ENCODE measurements around the gene RNF166.

The RNF166 gene

DNA sequence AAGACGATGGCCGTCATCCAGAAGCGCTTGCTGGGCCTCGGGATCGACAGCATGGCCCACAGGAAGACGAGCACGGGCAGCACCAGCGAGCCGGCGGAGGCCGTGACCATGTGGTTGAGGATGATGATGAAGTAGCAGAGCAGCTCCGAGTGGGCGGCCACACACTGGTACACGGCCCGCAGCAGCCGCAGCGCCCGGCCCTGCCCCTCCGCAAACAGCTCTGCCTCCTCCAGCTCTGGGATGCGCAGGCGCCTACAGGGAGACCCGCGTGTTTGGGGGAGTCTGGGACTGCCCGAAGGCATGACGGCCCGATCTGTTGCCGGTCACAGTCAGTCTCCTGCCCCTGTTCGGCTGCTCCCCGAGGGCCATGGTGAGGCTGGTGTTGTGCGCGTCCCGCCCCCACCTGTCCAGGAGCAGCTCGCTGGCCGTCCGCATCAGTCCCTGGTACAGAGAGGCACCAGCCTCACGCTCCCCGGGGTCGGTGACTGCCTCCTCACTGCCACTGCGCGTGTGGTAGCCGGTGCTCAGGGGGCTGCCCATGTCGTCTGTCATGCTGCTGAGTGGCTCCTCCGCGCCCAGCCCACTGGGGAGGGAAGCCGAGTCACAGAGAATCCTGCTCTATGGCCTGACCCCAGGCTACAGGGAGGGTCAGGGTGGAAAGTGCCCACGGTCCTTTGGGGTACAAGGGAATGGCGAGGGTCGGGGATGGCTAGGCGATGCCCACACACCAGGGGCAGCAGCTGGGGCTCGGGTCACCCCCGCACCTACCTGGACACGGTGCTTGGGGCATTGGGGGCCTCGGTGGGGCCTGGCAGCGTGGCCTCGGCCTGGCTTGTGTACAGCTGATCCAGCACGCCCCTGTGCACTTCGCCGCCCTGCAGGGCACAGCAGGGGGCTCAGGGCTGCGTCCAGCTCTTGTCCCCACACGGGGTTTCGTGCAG, 15.9 kb upstream of the RNF166 start:
- TF ChIP-seq RAD21 (IDR thresholded peaks at IDR 0.05; ENCODE audit: low read depth) (no peak), CREB1 (IDR thresholded peaks at IDR 0.05; ENCODE audit: low read depth) (no peak), TAF1 (IDR thresholded peaks at IDR 0.05; ENCODE audit: low read depth) (no peak), TCF12 (IDR thresholded peaks at IDR 0.05; ENCODE audit: low read depth) (no peak)

DNA sequence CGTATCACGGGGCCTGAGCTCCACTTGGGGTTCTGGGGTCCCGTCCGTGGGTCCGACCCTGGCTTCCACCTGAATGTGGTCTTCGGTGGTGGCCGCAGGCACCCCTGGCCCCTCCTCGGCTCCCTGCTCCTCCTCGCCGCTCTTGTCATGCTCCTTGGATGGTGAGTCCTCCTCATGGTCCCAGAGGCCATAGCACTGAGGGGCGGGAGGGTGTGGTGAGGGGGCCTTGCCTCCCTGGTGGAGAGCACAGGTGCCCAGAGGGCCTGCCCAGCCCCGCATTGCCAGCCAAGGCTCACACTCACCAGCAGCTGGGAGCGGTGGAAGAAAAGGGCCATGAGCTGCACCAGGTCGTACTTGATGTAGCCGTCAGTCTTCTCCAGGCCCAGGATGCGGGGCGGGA, 15.0 kb upstream of the RNF166 start:
- TF ChIP-seq TCF12 (IDR thresholded peaks at IDR 0.05; ENCODE audit: low read depth) (no peak), NFIC (IDR thresholded peaks at IDR 0.05) (no peak), TAF1 (IDR thresholded peaks at IDR 0.05; ENCODE audit: low read depth) (no peak), CREB1 (IDR thresholded peaks at IDR 0.05; ENCODE audit: low read depth) (no peak)
- TF ChIP-seq, protein P1, sequence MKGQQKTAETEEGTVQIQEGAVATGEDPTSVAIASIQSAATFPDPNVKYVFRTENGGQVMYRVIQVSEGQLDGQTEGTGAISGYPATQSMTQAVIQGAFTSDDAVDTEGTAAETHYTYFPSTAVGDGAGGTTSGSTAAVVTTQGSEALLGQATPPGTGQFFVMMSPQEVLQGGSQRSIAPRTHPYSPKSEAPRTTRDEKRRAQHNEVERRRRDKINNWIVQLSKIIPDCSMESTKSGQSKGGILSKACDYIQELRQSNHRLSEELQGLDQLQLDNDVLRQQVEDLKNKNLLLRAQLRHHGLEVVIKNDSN (IDR thresholded peaks at IDR 0.05), result no peak
- TF ChIP-seq, protein P2, sequence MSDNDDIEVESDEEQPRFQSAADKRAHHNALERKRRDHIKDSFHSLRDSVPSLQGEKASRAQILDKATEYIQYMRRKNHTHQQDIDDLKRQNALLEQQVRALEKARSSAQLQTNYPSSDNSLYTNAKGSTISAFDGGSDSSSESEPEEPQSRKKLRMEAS (IDR thresholded peaks at IDR 0.05), result no peak
- TF ChIP-seq, protein P3, sequence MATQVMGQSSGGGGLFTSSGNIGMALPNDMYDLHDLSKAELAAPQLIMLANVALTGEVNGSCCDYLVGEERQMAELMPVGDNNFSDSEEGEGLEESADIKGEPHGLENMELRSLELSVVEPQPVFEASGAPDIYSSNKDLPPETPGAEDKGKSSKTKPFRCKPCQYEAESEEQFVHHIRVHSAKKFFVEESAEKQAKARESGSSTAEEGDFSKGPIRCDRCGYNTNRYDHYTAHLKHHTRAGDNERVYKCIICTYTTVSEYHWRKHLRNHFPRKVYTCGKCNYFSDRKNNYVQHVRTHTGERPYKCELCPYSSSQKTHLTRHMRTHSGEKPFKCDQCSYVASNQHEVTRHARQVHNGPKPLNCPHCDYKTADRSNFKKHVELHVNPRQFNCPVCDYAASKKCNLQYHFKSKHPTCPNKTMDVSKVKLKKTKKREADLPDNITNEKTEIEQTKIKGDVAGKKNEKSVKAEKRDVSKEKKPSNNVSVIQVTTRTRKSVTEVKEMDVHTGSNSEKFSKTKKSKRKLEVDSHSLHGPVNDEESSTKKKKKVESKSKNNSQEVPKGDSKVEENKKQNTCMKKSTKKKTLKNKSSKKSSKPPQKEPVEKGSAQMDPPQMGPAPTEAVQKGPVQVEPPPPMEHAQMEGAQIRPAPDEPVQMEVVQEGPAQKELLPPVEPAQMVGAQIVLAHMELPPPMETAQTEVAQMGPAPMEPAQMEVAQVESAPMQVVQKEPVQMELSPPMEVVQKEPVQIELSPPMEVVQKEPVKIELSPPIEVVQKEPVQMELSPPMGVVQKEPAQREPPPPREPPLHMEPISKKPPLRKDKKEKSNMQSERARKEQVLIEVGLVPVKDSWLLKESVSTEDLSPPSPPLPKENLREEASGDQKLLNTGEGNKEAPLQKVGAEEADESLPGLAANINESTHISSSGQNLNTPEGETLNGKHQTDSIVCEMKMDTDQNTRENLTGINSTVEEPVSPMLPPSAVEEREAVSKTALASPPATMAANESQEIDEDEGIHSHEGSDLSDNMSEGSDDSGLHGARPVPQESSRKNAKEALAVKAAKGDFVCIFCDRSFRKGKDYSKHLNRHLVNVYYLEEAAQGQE (IDR thresholded peaks at IDR 0.05; ENCODE audit: low read depth), result no peak

DNA sequence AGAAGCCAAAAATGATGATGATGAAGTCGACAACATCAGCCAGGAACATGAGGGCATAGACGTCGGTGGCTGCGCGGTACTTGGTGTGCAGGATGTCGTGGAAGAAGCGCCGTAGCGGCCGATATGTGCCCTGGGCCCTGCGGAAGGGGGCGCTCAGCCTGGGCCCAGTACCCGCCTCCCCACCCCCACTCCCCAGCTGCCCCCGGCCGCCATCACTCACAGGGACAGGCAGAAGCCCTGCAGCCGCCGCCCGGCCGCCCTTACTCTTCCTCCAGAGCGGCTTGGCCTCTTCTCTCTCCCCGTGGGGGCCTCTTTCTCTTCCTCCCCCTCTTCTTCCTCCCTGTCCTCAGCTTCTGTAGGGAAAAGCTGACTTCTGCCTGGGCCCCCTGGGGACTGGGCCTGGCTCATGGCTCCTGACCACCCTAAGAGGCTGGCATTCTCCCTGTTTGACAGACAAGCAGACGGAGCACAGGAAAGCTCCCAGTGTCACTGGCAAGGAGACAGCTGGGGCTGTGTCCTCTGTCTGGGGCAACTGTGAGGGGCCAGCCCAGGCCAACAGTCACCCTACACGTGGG, 14.3 kb upstream of the RNF166 start:
- TF ChIP-seq TEAD4 (IDR thresholded peaks at IDR 0.05) (no peak), EGR1 (IDR thresholded peaks at IDR 0.05) (no peak), RAD21 (IDR thresholded peaks at IDR 0.05; ENCODE audit: low read depth) (no peak)
- TF ChIP-seq, protein P2 (IDR thresholded peaks at IDR 0.05), result no peak

DNA sequence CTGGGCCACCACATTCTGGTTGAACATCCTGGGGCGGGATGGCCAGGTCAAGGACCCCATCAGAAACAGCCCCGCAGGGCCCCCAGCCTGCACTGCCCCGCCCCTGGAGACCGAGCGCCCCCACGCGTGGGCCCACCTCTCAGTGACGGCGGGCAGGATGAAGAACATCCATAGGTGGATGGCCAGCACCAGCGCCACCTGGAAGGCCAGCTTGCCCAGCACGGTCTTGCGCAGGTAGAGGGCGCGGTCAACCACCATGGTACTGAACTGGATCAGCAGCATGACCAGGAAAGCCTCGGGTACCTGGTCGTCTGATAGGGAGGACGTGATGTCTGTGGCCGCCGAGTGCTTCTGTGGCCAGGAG, 13.7 kb upstream of the RNF166 start:
- TF ChIP-seq FOXM1 (IDR thresholded peaks at IDR 0.05; ENCODE audit: borderline replicate concordance, low read depth), result no peak
- no peak for TF ChIP-seq EP300 (IDR thresholded peaks at IDR 0.05; ENCODE audit: borderline replicate concordance)
- no peak for TF ChIP-seq TCF12 (IDR thresholded peaks at IDR 0.05; ENCODE audit: low read depth)
- TF ChIP-seq, protein P2 (IDR thresholded peaks at IDR 0.05), result no peak
- TF ChIP-seq TEAD4 (IDR thresholded peaks at IDR 0.05), result no peak
- no peak for TF ChIP-seq CEBPB (IDR thresholded peaks at IDR 0.05)
- TF ChIP-seq, protein P1 (IDR thresholded peaks at IDR 0.05), result no peak
- no peak for TF ChIP-seq YY1 (IDR thresholded peaks at IDR 0.05; ENCODE audit: low read depth)
- TF ChIP-seq, protein P3 (IDR thresholded peaks at IDR 0.05; ENCODE audit: low read depth), result no peak
- no peak for TF ChIP-seq EGR1 (IDR thresholded peaks at IDR 0.05)
- TF ChIP-seq CREB1 (IDR thresholded peaks at IDR 0.05; ENCODE audit: low read depth), result no peak
- no peak for TF ChIP-seq ZBTB7A (IDR thresholded peaks at IDR 0.05; ENCODE audit: low read depth)
- TF ChIP-seq NFIC (IDR thresholded peaks at IDR 0.05), result no peak

DNA sequence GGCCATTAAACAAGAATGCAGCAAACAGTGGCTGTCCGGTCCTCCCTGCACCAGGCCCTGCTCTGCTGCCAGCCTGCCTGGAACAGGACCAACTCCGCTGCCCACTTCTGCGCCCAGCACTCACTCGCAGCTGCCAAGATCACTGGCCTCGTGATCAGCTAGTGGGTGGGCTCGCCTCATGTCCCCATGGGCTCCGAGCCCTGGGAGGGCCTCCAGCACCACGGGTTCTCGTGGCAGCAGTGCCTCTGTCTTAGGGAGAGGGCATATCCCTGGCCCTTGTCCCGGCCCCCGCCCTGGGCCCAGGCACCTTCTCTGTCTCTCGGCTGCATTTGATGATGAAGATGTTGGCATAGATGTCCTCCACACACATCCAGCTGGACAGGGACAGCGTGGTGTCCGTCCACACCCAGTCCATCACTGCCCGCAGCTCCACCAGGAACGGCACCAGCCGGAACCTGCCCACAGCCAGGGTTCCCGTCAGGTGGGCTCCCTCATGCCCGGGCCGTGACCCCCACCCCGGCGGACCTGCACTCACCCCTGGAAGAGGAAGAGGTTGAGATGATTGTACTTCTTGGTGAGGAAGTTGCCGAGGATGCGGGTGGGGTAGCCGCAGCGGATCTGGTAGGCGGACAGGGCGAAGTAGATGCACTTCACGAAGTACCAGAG, 13.2 kb upstream of the RNF166 start:
- TF ChIP-seq EGR1 (IDR thresholded peaks at IDR 0.05), result no peak
- no peak for TF ChIP-seq TEAD4 (IDR thresholded peaks at IDR 0.05)
- TF ChIP-seq CREB1 (IDR thresholded peaks at IDR 0.05; ENCODE audit: low read depth), result no peak
- no peak for TF ChIP-seq TAF1 (IDR thresholded peaks at IDR 0.05; ENCODE audit: low read depth)
- no peak for TF ChIP-seq TCF12 (IDR thresholded peaks at IDR 0.05; ENCODE audit: low read depth)
- TF ChIP-seq, protein P1 (IDR thresholded peaks at IDR 0.05), result no peak
- TF ChIP-seq ZBTB7A (IDR thresholded peaks at IDR 0.05; ENCODE audit: low read depth), result no peak

Data from Ishikawa (cell line).